Stimulated activated CD4-positive, alpha-beta T cell treated with anti-CD3 and anti-CD28 coated beads, Interleukin-12 subunit alpha, Interleukin-12 subunit beta, amount 100 ng/mL, for 24 hours (primary cell): ENCODE measurements around the gene CMAS.
"Not testable (repeated sequence)": the region's sequence is repeated elsewhere in the genome, so short reads cannot be mapped to it uniquely, and the experiment has no call there.

Experiments
- DNase-seq, 2 experiments: peaks; one replicate each; pipeline ENCODE4 v3.0.0-alpha.2; 2020; ENCODE audit warnings: low read depth in 2 of 2

CMAS gene

GRCh38 chr12:22047494-22047893, 1.5 kb downstream of the CMAS start:
- DNase-seq, result no peak

GRCh38 chr12:22048351-22049041, 2.5 kb downstream of the CMAS start:
- no peak for DNase-seq

GRCh38 chr12:22050078-22050477, 4.1 kb downstream of the CMAS start:
- no peak for DNase-seq

- no peak for DNase-seq
Measured at GRCh38 chr12:22051114-22051698, 5.2 kb downstream of the CMAS start.

- not testable (repeated sequence) for DNase-seq
Measured at GRCh38 chr12:22052994-22053393, 7.0 kb downstream of the CMAS start.

- DNase-seq, result no peak
Measured at GRCh38 chr12:22054155-22054554, 8.1 kb downstream of the CMAS start.

GRCh38 chr12:22056607-22057006, 10.6 kb downstream of the CMAS start:
- no peak for DNase-seq

- DNase-seq, result no peak
Measured at GRCh38 chr12:22059976-22060647, 14.1 kb downstream of the CMAS start.

GRCh38 chr12:22064968-22065367, 18.9 kb downstream of the CMAS start:
- no peak for DNase-seq

- DNase-seq, result no peak
Measured at GRCh38 chr12:22066310-22066709, 20.3 kb downstream of the CMAS start.

GRCh38 chr12:22069851-22070250, 23.8 kb downstream of the CMAS start:
- DNase-seq, result no peak

- DNase-seq, result no peak
Measured at GRCh38 chr12:22082190-22082701, 36.2 kb downstream of the CMAS start.

GRCh38 chr12:22083167-22083566, 37.1 kb downstream of the CMAS start:
- no peak for DNase-seq

GRCh38 chr12:22084852-22085251, 38.8 kb downstream of the CMAS start:
- DNase-seq, result no peak

- DNase-seq, result no peak
Measured at GRCh38 chr12:22088886-22089285, 42.9 kb downstream of the CMAS start.

GRCh38 chr12:22089486-22089885, 43.5 kb downstream of the CMAS start:
- DNase-seq, result no peak

- DNase-seq, result not testable (repeated sequence)
Measured at GRCh38 chr12:22099062-22099461, 53.0 kb downstream of the CMAS start.

- DNase-seq, result no peak
Measured at GRCh38 chr12:22100958-22101748, 55.1 kb downstream of the CMAS start.

GRCh38 chr12:22101749-22102243, 55.8 kb downstream of the CMAS start:
- peak; percentile 5 to 26 for DNase-seq

GRCh38 chr12:22103418-22103817, 57.4 kb downstream of the CMAS start:
- no peak for DNase-seq

GRCh38 chr12:22105542-22105941, 59.5 kb downstream of the CMAS start:
- no peak for DNase-seq

GRCh38 chr12:22110176-22110575, 64.2 kb downstream of the CMAS start:
- DNase-seq, result no peak
